ENCODE data around the gene LMO7. TPM values are rescaled to one million over a fixed set of nuclear protein-coding genes. Genes with fewer than 3 reads are reported as not detected.

LMO7 gene
- total and polyA plus RNA-seq, 2 of the 4 experiments (the other 2 are of a cell fraction), result 266 to 367 TPM

- peak; percentile 85 for DNase-seq
- Histone ChIP-seq H3K9ac (ENCODE audit: low read depth, low read length) (no peak overlapping the region), H3K4me3 (ENCODE audit: insufficient read depth, low read depth, low read length) (no peak overlapping the region), H3K27me3 (ENCODE audit: control insufficient read depth, insufficient read depth, low read length) (no peaks in the 10 kb centered on the region), H2BK20ac (ENCODE audit: low read depth, low read length) (no peak overlapping the region), H3K18ac (ENCODE audit: low read depth, low read length) (no peak overlapping the region), H2AFZ (replicated peaks; ENCODE audit: low read length, poor library complexity) (no peak overlapping the region), H3K9me1 (ENCODE audit: insufficient read depth, low read length) (peaks cover 13% of the 10 kb centered on the region), H3K56ac (ENCODE audit: extremely low read depth, insufficient read depth, low read length) (no peak overlapping the region), H3K4me2 (ENCODE audit: low read depth, low read length) (peak overlapping the region; percentile 57; the same call in 1 of the 2 replicates), H3K4me1 (ENCODE audit: control insufficient read depth, insufficient read depth, low read length) (peaks cover 17% of the 10 kb centered on the region), H2BK15ac (ENCODE audit: low read depth, low read length) (no peak overlapping the region), H2BK5ac (ENCODE audit: low read depth, low read length, poor library complexity, severe bottlenecking) (peak overlapping the region; percentile 80), H3K9me3 (ENCODE audit: control insufficient read depth, insufficient read depth, low read length) (no peaks in the 10 kb centered on the region), H4K91ac (ENCODE audit: insufficient read depth, low read depth, low read length) (no peak overlapping the region), H2BK120ac (ENCODE audit: low read depth, low read length) (no peak overlapping the region), H3K14ac (replicated peaks; ENCODE audit: low read depth, low read length) (no peak overlapping the region), H4K5ac (ENCODE audit: low read depth, low read length) (no peak overlapping the region), H3K79me1 (ENCODE audit: low read depth in 1 of 2, low read length in 2 of 2) (peaks cover 10 to 60% of the 10 kb centered on the region in 2 experiments), H3K4ac (ENCODE audit: low read depth, low read length) (no peak overlapping the region), H4K8ac (ENCODE audit: low read depth in 2 of 2, low read length in 2 of 2) (no peak overlapping the region; a peak in 2 of 4 replicates), H2AK5ac (ENCODE audit: low read depth, low read length) (no peak overlapping the region), H4K20me1 (ENCODE audit: insufficient read depth, low read length) (peaks cover 66% of the 10 kb centered on the region; the same call in 1 of the 2 replicates), H3K36me3 (ENCODE audit: control insufficient read depth, insufficient read depth, low read length) (peaks cover 2% of the 10 kb centered on the region), H3K23ac (ENCODE audit: low read depth, low read length) (peak overlapping the region; percentile 45; the same call in 1 of the 2 replicates), H3K27ac (ENCODE audit: insufficient read depth, low read length) (no peak overlapping the region; the same call in 1 of the 2 replicates), H2AK9ac (replicated peaks; ENCODE audit: low read depth, low read length, poor library complexity) (no peak overlapping the region)
- CTCF ChIA-PET, result interaction anchor here (1.1 kb wide), 1 partner anchor 10 kb away, joined by 3 read pairs; no protein-coding TSS in a partner anchor
- TF ChIP-seq FOS (IDR thresholded peaks at IDR 0.05; ENCODE audit: low read depth, low read length), result peak; percentile 68; the same call in 1 of the 2 replicates
- no peak for TF ChIP-seq ELK1 (IDR thresholded peaks at IDR 0.05; ENCODE audit: borderline replicate concordance, low read depth, low read length)
- TF ChIP-seq USF2 (IDR thresholded peaks at IDR 0.05; ENCODE audit: low read depth, low read length), result peak; percentile 6; the same call in 1 of the 2 replicates
- peak; percentile 63 for TF ChIP-seq BHLHE40 (IDR thresholded peaks at IDR 0.05; ENCODE audit: low read depth, low read length)
- no peak for TF ChIP-seq CEBPB (IDR thresholded peaks at IDR 0.05; ENCODE audit: low read depth, low read length)
- intact Hi-C loops (cut with micrococcal nuclease) (no loop called here), dilution Hi-C loops (cut with HindIII; ENCODE audit: low sequenced_read_pairs, unreplicated experiment) (no loop called here), in situ Hi-C loops (cut with MboI; ENCODE audit: low sequenced_read_pairs) (no loop called here)
- WGBS, 2 experiments (ENCODE audit: extremely low coverage in 2 of 2, insufficient read length in 1 of 2), result no CpG with 5 or more reads among the region's 1 CpG
- POLR2A ChIA-PET (ENCODE audit: unreplicated experiment), result no interaction called here
- ATAC-seq (ENCODE audit: low read depth), result peak; percentile 37
- no TSS peak for BruUV-seq (replicated peaks)
Observed at GRCh38 chr13:75705395-75705794, 69.3 kb downstream of the LMO7 start.
